Measurements from ENCODE around the gene E2F4. TPM values are rescaled to one million over a fixed set of nuclear protein-coding genes. Genes with fewer than 3 reads are reported as not detected.

The E2F4 gene
- total RNA-seq, 1 experiment from 2014 or later, result 114 TPM

DNA sequence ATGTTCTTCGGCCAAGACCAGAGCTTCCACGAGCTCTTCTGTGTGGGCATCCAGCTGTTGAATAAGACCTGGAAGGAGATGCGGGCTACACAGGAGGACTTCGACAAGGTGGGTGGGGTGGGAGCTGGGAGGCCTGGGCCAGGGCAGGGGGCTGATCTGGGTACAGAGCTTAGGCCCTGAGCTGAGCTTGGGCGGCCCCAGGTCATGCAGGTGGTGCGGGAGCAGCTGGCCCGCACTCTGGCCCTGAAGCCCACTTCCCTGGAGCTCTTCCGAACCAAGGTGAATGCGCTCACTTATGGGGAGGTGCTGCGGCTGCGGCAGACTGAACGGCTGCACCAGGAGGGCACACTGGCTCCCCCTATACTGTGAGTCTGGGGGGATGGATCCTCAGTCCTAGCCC lies 10.5 kb downstream of the E2F4 start:
- BruUV-seq (replicated peaks), result no TSS peak
- Histone ChIP-seq H4K20me1 (ENCODE audit: insufficient read depth) (no peaks in the 10 kb centered on the region; the same call in 1 of the 2 replicates), H2AFZ (ENCODE audit: low read depth, low read length, poor library complexity, severe bottlenecking) (no peak overlapping the region), H3K27me3 (ENCODE audit: insufficient read depth, low read length) (no peaks in the 10 kb centered on the region), H3K4me2 (ENCODE audit: low read length) (no peak overlapping the region), H3K4me1 (ENCODE audit: control insufficient read depth in 1 of 2, insufficient read depth in 2 of 2, low read length in 2 of 2) (peaks cover 19 to 43% of the 10 kb centered on the region in 2 experiments), H3K9ac (ENCODE audit: low read length) (no peak overlapping the region), H3K27ac (ENCODE audit: low read depth, low read length) (no peak overlapping the region), H3K9me2 (ENCODE audit: insufficient read depth) (no peaks in the 10 kb centered on the region), H3K9me3 (ENCODE audit: control insufficient read depth in 1 of 2, insufficient read depth in 1 of 2, low read depth in 1 of 2, low read length in 2 of 2) (no peaks in the 10 kb centered on the region), H3K4me3 (replicated peaks in 1 of 2; ENCODE audit: low read depth in 1 of 2, low read length in 2 of 2) (no peak overlapping the region), H3K79me2 (ENCODE audit: insufficient read depth, low read length) (peaks cover 11% of the 10 kb centered on the region; the same call in 1 of the 2 replicates), H3K36me3 (ENCODE audit: control insufficient read depth in 1 of 2, insufficient read depth in 2 of 2, low read length in 2 of 2) (peaks cover 11 to 17% of the 10 kb centered on the region in 2 experiments; a peak in 3 of 4 replicates)
- ChIA-PET CTCF (no interaction called here), POLR2A (no interaction called here), RAD21 (ENCODE audit: low non-redundant PET in 1 of 2, low total read pairs in 2 of 2, uncharacterized antibody in 2 of 2, unreplicated experiment in 2 of 2) (no interaction called here)
- ATAC-seq (no peak), DNase-seq (ENCODE audit: low read depth, low spot score) (no peak)
- TF ChIP-seq ELF1 (IDR thresholded peaks at IDR 0.05; ENCODE audit: borderline replicate concordance, low read depth) (no peak), ZBTB33 (IDR thresholded peaks at IDR 0.05; ENCODE audit: extremely low read depth, insufficient replicate concordance, low read length) (no peak), MAX (IDR thresholded peaks at IDR 0.05) (no peak), CBX3 (IDR thresholded peaks at IDR 0.05; ENCODE audit: low read depth) (no peak)
- intact Hi-C loops (cut with micrococcal nuclease), result no loop called here

- H3K9me3 ChIP-seq (ENCODE audit: control insufficient read depth in 1 of 2, insufficient read depth in 1 of 2, low read depth in 1 of 2, low read length in 2 of 2), result no peaks in the 10 kb centered on the region
- ATAC-seq, result no peak
- H2AFZ ChIP-seq (ENCODE audit: low read depth, low read length, poor library complexity, severe bottlenecking), result no peak overlapping the region
- no TSS peak for BruUV-seq (replicated peaks)
- POLR2A ChIA-PET, result no interaction called here
- CTCF ChIA-PET, result no interaction called here
- no peak overlapping the region for H3K4me3 ChIP-seq (replicated peaks in 1 of 2; ENCODE audit: low read depth in 1 of 2, low read length in 2 of 2)
- no peaks in the 10 kb centered on the region; the same call in 1 of the 2 replicates for H4K20me1 ChIP-seq (ENCODE audit: insufficient read depth)
- intact Hi-C loops (cut with micrococcal nuclease), result no loop called here
- TF ChIP-seq, protein P1, sequence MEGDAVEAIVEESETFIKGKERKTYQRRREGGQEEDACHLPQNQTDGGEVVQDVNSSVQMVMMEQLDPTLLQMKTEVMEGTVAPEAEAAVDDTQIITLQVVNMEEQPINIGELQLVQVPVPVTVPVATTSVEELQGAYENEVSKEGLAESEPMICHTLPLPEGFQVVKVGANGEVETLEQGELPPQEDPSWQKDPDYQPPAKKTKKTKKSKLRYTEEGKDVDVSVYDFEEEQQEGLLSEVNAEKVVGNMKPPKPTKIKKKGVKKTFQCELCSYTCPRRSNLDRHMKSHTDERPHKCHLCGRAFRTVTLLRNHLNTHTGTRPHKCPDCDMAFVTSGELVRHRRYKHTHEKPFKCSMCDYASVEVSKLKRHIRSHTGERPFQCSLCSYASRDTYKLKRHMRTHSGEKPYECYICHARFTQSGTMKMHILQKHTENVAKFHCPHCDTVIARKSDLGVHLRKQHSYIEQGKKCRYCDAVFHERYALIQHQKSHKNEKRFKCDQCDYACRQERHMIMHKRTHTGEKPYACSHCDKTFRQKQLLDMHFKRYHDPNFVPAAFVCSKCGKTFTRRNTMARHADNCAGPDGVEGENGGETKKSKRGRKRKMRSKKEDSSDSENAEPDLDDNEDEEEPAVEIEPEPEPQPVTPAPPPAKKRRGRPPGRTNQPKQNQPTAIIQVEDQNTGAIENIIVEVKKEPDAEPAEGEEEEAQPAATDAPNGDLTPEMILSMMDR (IDR thresholded peaks at IDR 0.05 in 2 of 3, conservative IDR thresholded peaks at IDR 0.05 in 1 of 3; ENCODE audit: borderline replicate concordance in 1 of 3, insufficient read depth in 1 of 3, low read depth in 2 of 3, low read length in 2 of 3), result no peak
- TF ChIP-seq CEBPB (IDR thresholded peaks at IDR 0.05; ENCODE audit: low read depth) (no peak), EGR1 (IDR thresholded peaks at IDR 0.05; ENCODE audit: low read depth) (no peak), ATF3 (IDR thresholded peaks at IDR 0.05) (no peak), ZNF274 (IDR thresholded peaks at IDR 0.05; ENCODE audit: low read depth, low read length) (no peak), ZFX (IDR thresholded peaks at IDR 0.05) (no peak), SIN3A (IDR thresholded peaks at IDR 0.05; ENCODE audit: low read depth) (no peak), EZH2 (IDR thresholded peaks at IDR 0.05) (no peak), FOSL1 (IDR thresholded peaks at IDR 0.05; ENCODE audit: low read depth) (no peak), CBX3 (IDR thresholded peaks at IDR 0.05; ENCODE audit: low read depth) (no peak)
- H3K4me1 ChIP-seq (ENCODE audit: control insufficient read depth in 1 of 2, insufficient read depth in 2 of 2, low read length in 2 of 2), result peaks cover 19 to 43% of the 10 kb centered on the region in 2 experiments
- H3K27me3 ChIP-seq (ENCODE audit: insufficient read depth, low read length), result no peaks in the 10 kb centered on the region
- H3K36me3 ChIP-seq (ENCODE audit: control insufficient read depth in 1 of 2, insufficient read depth in 2 of 2, low read length in 2 of 2), result peaks cover 11 to 17% of the 10 kb centered on the region in 2 experiments; a peak in 3 of 4 replicates
- H3K4me2 ChIP-seq (ENCODE audit: low read length), result no peak overlapping the region
- RAD21 ChIA-PET (ENCODE audit: low non-redundant PET in 1 of 2, low total read pairs in 2 of 2, uncharacterized antibody in 2 of 2, unreplicated experiment in 2 of 2), result no interaction called here
- H3K9ac ChIP-seq (ENCODE audit: low read length), result no peak overlapping the region
- peaks cover 8% of the 10 kb centered on the region; the same call in 1 of the 2 replicates for H3K79me2 ChIP-seq (ENCODE audit: insufficient read depth, low read length)
- H3K27ac ChIP-seq (ENCODE audit: low read depth, low read length), result no peak overlapping the region
- no peaks in the 10 kb centered on the region for H3K9me2 ChIP-seq (ENCODE audit: insufficient read depth)
- no peak for DNase-seq (ENCODE audit: low read depth, low spot score)
Measured at GRCh38 chr16:67202956-67203493, 11.1 kb downstream of the E2F4 start.

All from HCT116 (cell line).